Panc1 (cell line): ENCODE data around the gene SARDH. TPM values are rescaled to one million over a fixed set of nuclear protein-coding genes. Genes with fewer than 3 reads are reported as not detected.

Experiments
- ATAC-seq: fragments of 200-7000 bp; cut with Tn5 transposase; 2 replicates; pipeline ENCODE4 v1.9.1; 2020; ENCODE audit warnings: mild to moderate bottlenecking, moderate library complexity
- BruUV-seq: library from RNA; stranded (reverse); fragments of 400-500 nt; replicated peaks from 2 replicates; lab custom pipeline; 2021; lab: Mats Ljungman, UMichigan
- CTCF ChIA-PET: fragments of 300-600 bp; sonication (Branson Sonifier 250); formaldehyde crosslinking; loops from one replicate; lab custom pipeline; 2022; ENCODE audit warnings: antibody characterized with exemption; lab: Charles Lee
- POLR2A ChIA-PET: fragments of 300-600 bp; sonication (Branson Sonifier 250); formaldehyde crosslinking; loops from one replicate; lab custom pipeline; 2022; ENCODE audit warnings: antibody characterized with exemption; lab: Charles Lee
- DNase-seq: peaks from one replicate; pipeline ENCODE4 v3.0.0-alpha.2; 2010; ENCODE audit warnings: low read depth, low spot score
- H3K27ac ChIP-seq: 2 replicates; pipeline ENCODE4 v1.5.1; 2011; ENCODE audit warnings: mild to moderate bottlenecking, low read length, inconsistent platforms
- H3K27me3 ChIP-seq: fragments of 200-500 bp; sonication (Bioruptor generic); 2 replicates; pipeline ENCODE4 v1.6.0; 2014; ENCODE audit warnings: low read length, inconsistent platforms; ENCODE audit not compliant: control insufficient read depth, insufficient read depth
- H3K36me3 ChIP-seq: fragments of 200-500 bp; sonication (Bioruptor generic); 2 replicates; pipeline ENCODE4 v1.5.1; 2014; ENCODE audit warnings: inconsistent platforms, mild to moderate bottlenecking, low read length, moderate library complexity; ENCODE audit not compliant: control insufficient read depth, insufficient read depth
- H3K4me1 ChIP-seq: 2 replicates; pipeline ENCODE4 v1.5.1; 2011; ENCODE audit warnings: inconsistent platforms, mild to moderate bottlenecking, low read length, moderate library complexity; ENCODE audit not compliant: control insufficient read depth, insufficient read depth
- H3K4me3 ChIP-seq, 2 experiments: 2 replicates each; pipeline ENCODE4 v1.5.1; 2011 to 2012; ENCODE audit warnings: low read depth in 2 of 2, low read length in 2 of 2, mild to moderate bottlenecking in 2 of 2, inconsistent platforms in 1 of 2, moderate library complexity in 1 of 2
- H3K9me3 ChIP-seq: fragments of 200-500 bp; sonication (Bioruptor generic); 2 replicates; pipeline ENCODE4 v1.5.1; 2014; ENCODE audit warnings: low read depth, mild to moderate bottlenecking, inconsistent platforms, low read length, moderate library complexity; ENCODE audit not compliant: control insufficient read depth, insufficient read depth
- POLR2AphosphoS5 ChIP-seq: IDR thresholded peaks from 2 replicates; pipeline ENCODE4 v1.6.1; 2012; ENCODE audit warnings: mild to moderate bottlenecking, low read depth, low read length, moderate library complexity
- SIN3A ChIP-seq: IDR thresholded peaks from 2 replicates; pipeline ENCODE4 v1.6.1; 2012; ENCODE audit warnings: low read depth, mild to moderate bottlenecking, low read length, moderate library complexity, borderline replicate concordance; ENCODE audit not compliant: insufficient read depth
- TCF7L2 ChIP-seq: IDR thresholded peaks from 2 replicates; pipeline ENCODE4 v1.6.1; 2011; ENCODE audit warnings: mild to moderate bottlenecking, low read depth, low read length, inconsistent platforms
- in situ Hi-C: cut with HindIII; loops from 2 replicates; pipeline ENCODE4 v1.10.0; 2016; ENCODE audit warnings: low sequenced_read_pairs, low pct_unique_long_range_greater_than_20kb
- intact Hi-C: fragments of 100-400 bp; cut with micrococcal nuclease; formaldehyde crosslinking; loops from one replicate; pipeline ENCODE4 v1.10.0; 2022; ENCODE audit not compliant: unreplicated experiment
- total RNA-seq: library from RNA; stranded (reverse); gene quantifications from one replicate; pipeline ENCODE4 v1.2.1, GENCODE V29; 2021; ENCODE audit not compliant: unreplicated experiment
- TF ChIP-seq, protein P1 (sequence below), 2 experiments: IDR thresholded peaks; 2 replicates each; pipeline ENCODE4 v1.6.1; 2011 to 2012; ENCODE audit warnings: low read depth in 2 of 2, control low read depth in 1 of 2, low read length in 1 of 2, mild to moderate bottlenecking in 1 of 2, moderate library complexity in 1 of 2; ENCODE audit not compliant: insufficient read depth in 1 of 2
- TF ChIP-seq, protein P2 (sequence below): fragments of 450-650 bp; IDR thresholded peaks from 2 replicates; pipeline ENCODE4 v1.5.1; 2017; ENCODE audit warnings: mild to moderate bottlenecking

SARDH gene
- total RNA-seq, 1 experiment from 2014 or later: 0.13 TPM

DNA sequence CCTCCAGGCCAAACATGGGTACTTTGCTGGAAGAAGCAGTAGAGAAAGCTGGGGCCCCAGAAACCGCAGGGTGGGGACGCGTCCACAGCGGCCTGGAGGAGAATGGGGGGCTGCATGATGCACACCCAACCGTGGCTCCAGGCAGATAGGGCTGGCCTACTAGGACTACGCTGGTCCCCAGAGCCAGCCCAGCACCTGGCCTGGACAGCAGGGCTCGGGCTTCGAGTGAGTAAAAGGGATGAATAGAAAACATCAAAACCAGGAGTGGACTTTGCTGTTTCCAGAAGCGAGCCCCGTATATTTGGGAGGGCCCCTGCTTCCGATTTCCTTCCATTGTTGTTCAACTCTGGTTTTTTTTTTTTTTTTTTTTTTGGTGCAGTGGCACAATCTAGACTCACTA is 71.3 kb downstream of the SARDH start:
- Histone ChIP-seq H3K9me3 (no peaks in the 10 kb centered on the region), H3K36me3 (no peaks in the 10 kb centered on the region), H3K27me3 (no peaks in the 10 kb centered on the region), H3K4me1 (no peaks in the 10 kb centered on the region), H3K4me3 (no peak overlapping the region), H3K27ac (no peak overlapping the region)
- DNase-seq (no peak), ATAC-seq (no peak)
- in situ Hi-C loops (no loop called here), intact Hi-C loops (no loop called here)
- TF ChIP-seq POLR2AphosphoS5: no peak
- TF ChIP-seq, protein P1, sequence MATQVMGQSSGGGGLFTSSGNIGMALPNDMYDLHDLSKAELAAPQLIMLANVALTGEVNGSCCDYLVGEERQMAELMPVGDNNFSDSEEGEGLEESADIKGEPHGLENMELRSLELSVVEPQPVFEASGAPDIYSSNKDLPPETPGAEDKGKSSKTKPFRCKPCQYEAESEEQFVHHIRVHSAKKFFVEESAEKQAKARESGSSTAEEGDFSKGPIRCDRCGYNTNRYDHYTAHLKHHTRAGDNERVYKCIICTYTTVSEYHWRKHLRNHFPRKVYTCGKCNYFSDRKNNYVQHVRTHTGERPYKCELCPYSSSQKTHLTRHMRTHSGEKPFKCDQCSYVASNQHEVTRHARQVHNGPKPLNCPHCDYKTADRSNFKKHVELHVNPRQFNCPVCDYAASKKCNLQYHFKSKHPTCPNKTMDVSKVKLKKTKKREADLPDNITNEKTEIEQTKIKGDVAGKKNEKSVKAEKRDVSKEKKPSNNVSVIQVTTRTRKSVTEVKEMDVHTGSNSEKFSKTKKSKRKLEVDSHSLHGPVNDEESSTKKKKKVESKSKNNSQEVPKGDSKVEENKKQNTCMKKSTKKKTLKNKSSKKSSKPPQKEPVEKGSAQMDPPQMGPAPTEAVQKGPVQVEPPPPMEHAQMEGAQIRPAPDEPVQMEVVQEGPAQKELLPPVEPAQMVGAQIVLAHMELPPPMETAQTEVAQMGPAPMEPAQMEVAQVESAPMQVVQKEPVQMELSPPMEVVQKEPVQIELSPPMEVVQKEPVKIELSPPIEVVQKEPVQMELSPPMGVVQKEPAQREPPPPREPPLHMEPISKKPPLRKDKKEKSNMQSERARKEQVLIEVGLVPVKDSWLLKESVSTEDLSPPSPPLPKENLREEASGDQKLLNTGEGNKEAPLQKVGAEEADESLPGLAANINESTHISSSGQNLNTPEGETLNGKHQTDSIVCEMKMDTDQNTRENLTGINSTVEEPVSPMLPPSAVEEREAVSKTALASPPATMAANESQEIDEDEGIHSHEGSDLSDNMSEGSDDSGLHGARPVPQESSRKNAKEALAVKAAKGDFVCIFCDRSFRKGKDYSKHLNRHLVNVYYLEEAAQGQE (IDR thresholded peaks at IDR 0.05; ENCODE audit: insufficient read depth in 1 of 2, low read depth in 2 of 2, low read length in 1 of 2): no peak
- no peak for TF ChIP-seq SIN3A
- TF ChIP-seq, protein P2, sequence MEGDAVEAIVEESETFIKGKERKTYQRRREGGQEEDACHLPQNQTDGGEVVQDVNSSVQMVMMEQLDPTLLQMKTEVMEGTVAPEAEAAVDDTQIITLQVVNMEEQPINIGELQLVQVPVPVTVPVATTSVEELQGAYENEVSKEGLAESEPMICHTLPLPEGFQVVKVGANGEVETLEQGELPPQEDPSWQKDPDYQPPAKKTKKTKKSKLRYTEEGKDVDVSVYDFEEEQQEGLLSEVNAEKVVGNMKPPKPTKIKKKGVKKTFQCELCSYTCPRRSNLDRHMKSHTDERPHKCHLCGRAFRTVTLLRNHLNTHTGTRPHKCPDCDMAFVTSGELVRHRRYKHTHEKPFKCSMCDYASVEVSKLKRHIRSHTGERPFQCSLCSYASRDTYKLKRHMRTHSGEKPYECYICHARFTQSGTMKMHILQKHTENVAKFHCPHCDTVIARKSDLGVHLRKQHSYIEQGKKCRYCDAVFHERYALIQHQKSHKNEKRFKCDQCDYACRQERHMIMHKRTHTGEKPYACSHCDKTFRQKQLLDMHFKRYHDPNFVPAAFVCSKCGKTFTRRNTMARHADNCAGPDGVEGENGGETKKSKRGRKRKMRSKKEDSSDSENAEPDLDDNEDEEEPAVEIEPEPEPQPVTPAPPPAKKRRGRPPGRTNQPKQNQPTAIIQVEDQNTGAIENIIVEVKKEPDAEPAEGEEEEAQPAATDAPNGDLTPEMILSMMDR: no peak
- TF ChIP-seq TCF7L2: no peak
- POLR2A ChIA-PET: no interaction called here
- CTCF ChIA-PET: interaction anchor here (0.6 kb wide), 1 partner anchor 13 kb away, joined by 3 read pairs; no protein-coding TSS in a partner anchor
- BruUV-seq: no TSS peak

DNA sequence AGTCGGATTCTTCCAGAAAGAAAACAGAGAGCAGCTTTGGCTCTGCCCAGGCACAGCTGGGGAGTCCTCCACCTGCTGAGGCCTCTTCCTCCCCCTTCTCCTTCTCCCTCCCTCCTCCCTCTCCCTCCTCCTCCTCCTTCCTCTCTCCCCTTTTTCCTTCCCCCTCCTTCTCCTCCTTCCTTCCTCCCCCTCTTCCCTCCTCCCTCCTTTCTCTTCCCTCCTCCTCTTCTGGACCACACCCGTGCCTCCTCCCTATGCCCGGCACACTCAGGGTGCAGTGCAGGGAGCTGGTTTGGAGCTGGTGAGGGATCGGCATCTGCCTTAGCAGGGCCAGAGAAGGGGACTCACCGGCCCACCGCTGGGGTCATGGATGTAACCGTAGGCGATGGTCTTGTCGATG is 71.8 kb downstream of the SARDH start:
- POLR2A ChIA-PET: no interaction called here
- DNase-seq (no peak), ATAC-seq (no peak)
- H3K4me1 ChIP-seq: no peaks in the 10 kb centered on the region
- in situ Hi-C loops (no loop called here), intact Hi-C loops (no loop called here)
- TF ChIP-seq SIN3A: no peak
- TF ChIP-seq, protein P1 (IDR thresholded peaks at IDR 0.05; ENCODE audit: insufficient read depth in 1 of 2, low read depth in 2 of 2, low read length in 1 of 2): no peak
- TF ChIP-seq TCF7L2: no peak
- TF ChIP-seq POLR2AphosphoS5: no peak
- TF ChIP-seq, protein P2: no peak
- no peaks in the 10 kb centered on the region for H3K36me3 ChIP-seq
- no peak overlapping the region for H3K4me3 ChIP-seq
- H3K9me3 ChIP-seq: no peaks in the 10 kb centered on the region
- H3K27ac ChIP-seq: no peak overlapping the region
- CTCF ChIA-PET: no interaction called here
- H3K27me3 ChIP-seq: no peaks in the 10 kb centered on the region
- BruUV-seq: no TSS peak
